BLaER1 treated with 17β-estradiol and CSF1 and Interleukin-3, amounts not matched to agents 10 nM and 100 nM (cell line): ENCODE data around the gene ZC3H6.
A peak's percentile ranks its signal among the peaks of the same experiment; 100 is the strongest.

Source experiments
- H3K27ac ChIP-seq, 11 experiments: shearing (Covaris generic); formaldehyde crosslinking; 2 replicates each; pipeline ENCODE4 v1.8.1; 2022
- H3K27me3 ChIP-seq, 11 experiments: shearing (Covaris generic); formaldehyde crosslinking; 2 replicates each; pipeline ENCODE4 v1.8.1; 2022
- H3K36me3 ChIP-seq, 11 experiments: shearing (Covaris generic); formaldehyde crosslinking; 2 replicates each; pipeline ENCODE4 v1.8.1; 2022
- H3K4me1 ChIP-seq, 10 experiments: shearing (Covaris generic); formaldehyde crosslinking; 2 replicates each; pipeline ENCODE4 v1.8.1; 2022
- H3K4me2 ChIP-seq, 11 experiments: shearing (Covaris generic); formaldehyde crosslinking; 2 replicates each; pipeline ENCODE4 v1.8.1; 2022
- H3K4me3 ChIP-seq, 10 experiments: shearing (Covaris generic); formaldehyde crosslinking; 2 replicates each; pipeline ENCODE4 v1.8.1; 2022
- H3K9ac ChIP-seq, 11 experiments: shearing (Covaris generic); formaldehyde crosslinking; 2 replicates each; pipeline ENCODE4 v1.8.1; 2022
- H3K9me3 ChIP-seq, 11 experiments: shearing (Covaris generic); formaldehyde crosslinking; replicated peaks in 1 of 11; 2 replicates each; pipeline ENCODE4 v1.8.1; 2022
- H4K20me1 ChIP-seq, 11 experiments: shearing (Covaris generic); formaldehyde crosslinking; 2 replicates each; pipeline ENCODE4 v1.8.1; 2022
- Cebpa-rat ChIP-seq, 11 experiments: shearing (Covaris generic); IDR thresholded peaks; 2 replicates each; pipeline ENCODE4 v1.8.1; 2022

ZC3H6 gene

GRCh38 chr2:112275311-112275886 lies at the start of gene ZC3H6:
ZC3H6 (plus strand) TSS chr2:112275597; CDS start chr2:112275995, 398 bp downstream.
- H3K27me3 ChIP-seq = no peaks in the 10 kb centered on the region
- H4K20me1 ChIP-seq = no peaks in the 10 kb centered on the region
- no peak for TF ChIP-seq Cebpa-rat (IDR thresholded peaks at IDR 0.05)
- H3K4me2 ChIP-seq = peak within 1 kb of the TSS; percentile 74 to 94 (median 83)
- H3K4me1 ChIP-seq = peaks cover 6 to 30% (median 19%) of the 10 kb centered on the region in 10 experiments; a peak in 19 of 20 replicates
- no peaks in the 10 kb centered on the region for H3K36me3 ChIP-seq
- H3K27ac ChIP-seq = peak within 1 kb of the TSS; percentile 97 to 100 (median 100)
- H3K9me3 ChIP-seq = no peaks in the 10 kb centered on the region
- peak within 1 kb of the TSS; percentile 69 to 97 (median 90) for H3K4me3 ChIP-seq
- peak within 1 kb of the TSS; percentile 97 to 100 (median 100) for H3K9ac ChIP-seq

GRCh38 chr2:112229348-112229747 lies 46.0 kb upstream of the ZC3H6 start:
- TF ChIP-seq Cebpa-rat (IDR thresholded peaks at IDR 0.05) = no peak
- H3K4me1 ChIP-seq = peaks cover 0 to 9% (median 4%) of the 10 kb centered on the region in 10 experiments; a peak in 10 of 20 replicates
- H3K4me3 ChIP-seq = no peak overlapping the region
- H4K20me1 ChIP-seq = no peaks in the 10 kb centered on the region
- H3K27me3 ChIP-seq = no peaks in the 10 kb centered on the region
- H3K9ac ChIP-seq = no peak overlapping the region
- peaks cover 4 to 22% (median 16%) of the 10 kb centered on the region in 11 experiments; a peak in 13 of 22 replicates for H3K9me3 ChIP-seq
- peak overlapping the region in 3 of 11 experiments; percentile 9 to 26 (median 19); a peak in 2 of 22 replicates for H3K4me2 ChIP-seq
- peaks cover 36 to 99% (median 77%) of the 10 kb centered on the region in 11 experiments for H3K36me3 ChIP-seq
- H3K27ac ChIP-seq = no peak overlapping the region

- TF ChIP-seq Cebpa-rat (IDR thresholded peaks at IDR 0.05) = no peak
- H3K9me3 ChIP-seq = peaks cover 4 to 22% (median 16%) of the 10 kb centered on the region in 11 experiments; a peak in 13 of 22 replicates
- peaks cover 0 to 9% (median 2%) of the 10 kb centered on the region in 10 experiments; a peak in 7 of 20 replicates for H3K4me1 ChIP-seq
- no peak overlapping the region for H3K4me3 ChIP-seq
- H3K4me2 ChIP-seq = no peak overlapping the region
- no peaks in the 10 kb centered on the region for H3K27me3 ChIP-seq
- H3K9ac ChIP-seq = no peak overlapping the region
- peaks cover 40 to 99% (median 82%) of the 10 kb centered on the region in 11 experiments for H3K36me3 ChIP-seq
- H4K20me1 ChIP-seq = no peaks in the 10 kb centered on the region
- H3K27ac ChIP-seq = no peak overlapping the region
These were observed 45.0 kb upstream of the ZC3H6 start for GRCh38 chr2:112230371-112230770.

- no peaks in the 10 kb centered on the region for H3K27me3 ChIP-seq
- peaks cover 0 to 1% (median 0%) of the 10 kb centered on the region in 11 experiments; a peak in 1 of 22 replicates for H3K9me3 ChIP-seq
- H3K4me1 ChIP-seq = no peaks in the 10 kb centered on the region
- peaks cover 48 to 89% (median 62%) of the 10 kb centered on the region in 11 experiments for H3K36me3 ChIP-seq
- H3K4me3 ChIP-seq = no peak overlapping the region
- H3K9ac ChIP-seq = no peak overlapping the region
- TF ChIP-seq Cebpa-rat (IDR thresholded peaks at IDR 0.05) = no peak
- H4K20me1 ChIP-seq = no peaks in the 10 kb centered on the region; a peak in 1 of 22 replicates
- no peak overlapping the region for H3K27ac ChIP-seq
- H3K4me2 ChIP-seq = no peak overlapping the region
These were observed 35.5 kb upstream of the ZC3H6 start for GRCh38 chr2:112239862-112240261.

GRCh38 chr2:112242384-112242783 lies 33.0 kb upstream of the ZC3H6 start:
- no peak overlapping the region for H3K27ac ChIP-seq
- H3K4me2 ChIP-seq = no peak overlapping the region
- H3K4me3 ChIP-seq = no peak overlapping the region
- no peaks in the 10 kb centered on the region for H3K4me1 ChIP-seq
- H4K20me1 ChIP-seq = no peaks in the 10 kb centered on the region; a peak in 1 of 22 replicates
- H3K27me3 ChIP-seq = no peaks in the 10 kb centered on the region
- H3K36me3 ChIP-seq = peaks cover 49 to 89% (median 63%) of the 10 kb centered on the region in 11 experiments
- TF ChIP-seq Cebpa-rat (IDR thresholded peaks at IDR 0.05) = no peak
- H3K9ac ChIP-seq = no peak overlapping the region
- peaks cover 14 to 26% (median 22%) of the 10 kb centered on the region in 11 experiments; a peak in 21 of 22 replicates for H3K9me3 ChIP-seq

GRCh38 chr2:112243233-112243632 lies 32.2 kb upstream of the ZC3H6 start:
- Histone ChIP-seq H3K9ac (no peak overlapping the region), H4K20me1 (no peaks in the 10 kb centered on the region; a peak in 1 of 22 replicates), H3K4me2 (no peak overlapping the region), H3K27ac (no peak overlapping the region), H3K36me3 (peaks cover 51 to 89% (median 67%) of the 10 kb centered on the region in 11 experiments), H3K9me3 (peaks cover 14 to 35% (median 30%) of the 10 kb centered on the region in 11 experiments; a peak in 21 of 22 replicates), H3K27me3 (no peaks in the 10 kb centered on the region), H3K4me1 (no peaks in the 10 kb centered on the region), H3K4me3 (no peak overlapping the region)
- no peak for TF ChIP-seq Cebpa-rat (IDR thresholded peaks at IDR 0.05)

GRCh38 chr2:112244854-112245253 lies 30.5 kb upstream of the ZC3H6 start:
- Histone ChIP-seq H3K9me3 (peaks cover 14 to 49% (median 44%) of the 10 kb centered on the region in 11 experiments; a peak in 21 of 22 replicates), H4K20me1 (no peaks in the 10 kb centered on the region; a peak in 1 of 22 replicates), H3K36me3 (peaks cover 67 to 96% (median 82%) of the 10 kb centered on the region in 11 experiments), H3K4me3 (no peak overlapping the region), H3K9ac (no peak overlapping the region), H3K27ac (no peak overlapping the region), H3K4me1 (no peaks in the 10 kb centered on the region), H3K4me2 (no peak overlapping the region), H3K27me3 (no peaks in the 10 kb centered on the region)
- TF ChIP-seq Cebpa-rat (IDR thresholded peaks at IDR 0.05) = no peak

GRCh38 chr2:112251271-112251670 lies 24.1 kb upstream of the ZC3H6 start:
- Histone ChIP-seq H3K27me3 (no peaks in the 10 kb centered on the region), H3K4me3 (no peak overlapping the region)
- no peak for TF ChIP-seq Cebpa-rat (IDR thresholded peaks at IDR 0.05)

GRCh38 chr2:112253261-112253815 lies 22.1 kb upstream of the ZC3H6 start:
- no peak for TF ChIP-seq Cebpa-rat (IDR thresholded peaks at IDR 0.05)
- Histone ChIP-seq H3K9ac (0 out of 22 replicates have a peak overlapping the region, but pooled peaks of 1 of the 11 experiments have one; percentile 87), H3K27ac (no peak overlapping the region), H3K4me1 (peaks cover 30 to 62% (median 46%) of the 10 kb centered on the region in 10 experiments), H3K9me3 (peaks cover 0 to 20% (median 13%) of the 10 kb centered on the region in 11 experiments; a peak in 18 of 22 replicates), H3K36me3 (peaks cover 14 to 35% (median 29%) of the 10 kb centered on the region in 11 experiments), H3K27me3 (no peaks in the 10 kb centered on the region), H3K4me3 (peak overlapping the region in 6 of 10 experiments; percentile 66 to 77 (median 70); a peak in 10 of 20 replicates), H4K20me1 (peaks cover 0 to 14% (median 0%) of the 10 kb centered on the region in 11 experiments; a peak in 4 of 22 replicates), H3K4me2 (peak overlapping the region; percentile 69 to 95 (median 90); a peak in 21 of 22 replicates)

More at GRCh38 chr2:112251271-112251670, 24.1 kb upstream of the ZC3H6 start:
- Histone ChIP-seq H3K4me1 (peaks cover 28 to 44% (median 35%) of the 10 kb centered on the region in 10 experiments), H3K9ac (no peak overlapping the region), H3K9me3 (peaks cover 10 to 40% (median 34%) of the 10 kb centered on the region in 11 experiments; a peak in 21 of 22 replicates), H3K36me3 (peaks cover 34 to 56% (median 49%) of the 10 kb centered on the region in 11 experiments), H3K27ac (no peak overlapping the region), H3K4me2 (peak overlapping the region in 1 of 11 experiments; percentile 1; a peak in 1 of 22 replicates), H4K20me1 (peaks cover 0 to 14% (median 0%) of the 10 kb centered on the region in 11 experiments; a peak in 4 of 22 replicates)
